ENCODE data around the gene CCDC7.

Gene CCDC7

GRCh38 chr10:32461203-32461602 lies 15.3 kb downstream of the CCDC7 start:
- Histone ChIP-seq H3K79me2 (ENCODE audit: control insufficient read depth, insufficient read depth, low read length, poor library complexity) (no peaks in the 10 kb centered on the region), H3K23ac (ENCODE audit: low read length) (no peak overlapping the region), H2BK5ac (ENCODE audit: low read depth, low read length, poor library complexity) (no peak overlapping the region), H3K4me2 (ENCODE audit: low read length) (no peak overlapping the region), H2AFZ (ENCODE audit: insufficient read depth, low read length, poor library complexity) (no peak overlapping the region), H2AK5ac (ENCODE audit: low read length) (no peak overlapping the region), H3K18ac (ENCODE audit: low read length) (no peak overlapping the region), H3K36me3 (ENCODE audit: control insufficient read depth in 1 of 2, insufficient read depth in 2 of 2, low read length in 2 of 2) (no peaks in the 10 kb centered on the region), H4K91ac (ENCODE audit: low read depth, low read length) (no peak overlapping the region), H3K27me3 (ENCODE audit: insufficient read depth, low read length) (no peaks in the 10 kb centered on the region), H2BK120ac (ENCODE audit: insufficient read depth, low read length, poor library complexity) (no peak overlapping the region), H3K79me1 (ENCODE audit: low read length) (no peaks in the 10 kb centered on the region), H3K4me1 (ENCODE audit: control insufficient read depth in 1 of 2, insufficient read depth in 2 of 2, low read length in 2 of 2) (no peaks in the 10 kb centered on the region), H2BK12ac (ENCODE audit: low read length) (no peak overlapping the region), H3K4me3 (ENCODE audit: low read depth, low read length) (no peak overlapping the region), H3K27ac (ENCODE audit: low read depth, low read length) (no peak overlapping the region), H4K8ac (ENCODE audit: low read depth, low read length) (no peak overlapping the region), H3K4ac (ENCODE audit: low read depth, low read length) (no peak overlapping the region), H4K12ac (ENCODE audit: low read depth, low read length) (no peak overlapping the region), H3K9ac (ENCODE audit: low read length) (no peak overlapping the region), H3K9me3 (ENCODE audit: insufficient read depth, low read depth, low read length) (no peaks in the 10 kb centered on the region), H3K14ac (ENCODE audit: low read length) (no peak overlapping the region)
- WGBS (ENCODE audit: extremely low coverage, insufficient coverage, insufficient read length) = no CpG with 5 or more reads among the region's 1 CpG
- no peak for DNase-seq

- Histone ChIP-seq H3K4me1 (ENCODE audit: control insufficient read depth in 1 of 2, insufficient read depth in 2 of 2, low read length in 2 of 2) (no peaks in the 10 kb centered on the region), H3K36me3 (ENCODE audit: control insufficient read depth in 1 of 2, insufficient read depth in 2 of 2, low read length in 2 of 2) (no peaks in the 10 kb centered on the region), H4K91ac (ENCODE audit: low read depth, low read length) (no peak overlapping the region), H2BK12ac (ENCODE audit: low read length) (no peak overlapping the region), H3K9ac (ENCODE audit: low read length) (no peak overlapping the region), H3K27ac (ENCODE audit: low read depth, low read length) (no peak overlapping the region), H4K12ac (ENCODE audit: low read depth, low read length) (no peak overlapping the region), H3K4me2 (ENCODE audit: low read length) (no peak overlapping the region), H3K79me2 (ENCODE audit: control insufficient read depth, insufficient read depth, low read length, poor library complexity) (no peaks in the 10 kb centered on the region), H4K8ac (ENCODE audit: low read depth, low read length) (no peak overlapping the region), H2BK5ac (ENCODE audit: low read depth, low read length, poor library complexity) (no peak overlapping the region), H3K23ac (ENCODE audit: low read length) (no peak overlapping the region), H2BK120ac (ENCODE audit: insufficient read depth, low read length, poor library complexity) (no peak overlapping the region), H3K4me3 (ENCODE audit: low read depth, low read length) (no peak overlapping the region), H3K18ac (ENCODE audit: low read length) (no peak overlapping the region), H2AFZ (ENCODE audit: insufficient read depth, low read length, poor library complexity) (no peak overlapping the region), H3K27me3 (ENCODE audit: insufficient read depth, low read length) (no peaks in the 10 kb centered on the region), H3K79me1 (ENCODE audit: low read length) (no peaks in the 10 kb centered on the region), H3K9me3 (ENCODE audit: insufficient read depth, low read depth, low read length) (no peaks in the 10 kb centered on the region), H3K4ac (ENCODE audit: low read depth, low read length) (no peak overlapping the region), H2AK5ac (ENCODE audit: low read length) (no peak overlapping the region), H3K14ac (ENCODE audit: low read length) (no peak overlapping the region)
- no peak for DNase-seq
- WGBS (ENCODE audit: extremely low coverage, insufficient coverage, insufficient read length) = no CpG with 5 or more reads among the region's 1 CpG
Measured at GRCh38 chr10:32471232-32471631, 25.3 kb downstream of the CCDC7 start.

- Histone ChIP-seq H4K12ac (ENCODE audit: low read depth, low read length) (no peak overlapping the region), H3K4ac (ENCODE audit: low read depth, low read length) (no peak overlapping the region), H3K79me2 (ENCODE audit: control insufficient read depth, insufficient read depth, low read length, poor library complexity) (no peaks in the 10 kb centered on the region), H3K27ac (ENCODE audit: low read depth, low read length) (no peak overlapping the region), H2BK120ac (ENCODE audit: insufficient read depth, low read length, poor library complexity) (no peak overlapping the region), H2AFZ (ENCODE audit: insufficient read depth, low read length, poor library complexity) (no peak overlapping the region), H2BK5ac (ENCODE audit: low read depth, low read length, poor library complexity) (no peak overlapping the region), H3K4me2 (ENCODE audit: low read length) (no peak overlapping the region), H4K8ac (ENCODE audit: low read depth, low read length) (no peak overlapping the region), H4K91ac (ENCODE audit: low read depth, low read length) (no peak overlapping the region), H3K14ac (ENCODE audit: low read length) (no peak overlapping the region), H2AK5ac (ENCODE audit: low read length) (no peak overlapping the region), H3K9ac (ENCODE audit: low read length) (no peak overlapping the region), H3K4me1 (ENCODE audit: control insufficient read depth in 1 of 2, insufficient read depth in 2 of 2, low read length in 2 of 2) (no peaks in the 10 kb centered on the region), H3K36me3 (ENCODE audit: control insufficient read depth in 1 of 2, insufficient read depth in 2 of 2, low read length in 2 of 2) (no peaks in the 10 kb centered on the region), H3K79me1 (ENCODE audit: low read length) (no peaks in the 10 kb centered on the region), H3K4me3 (ENCODE audit: low read depth, low read length) (no peak overlapping the region), H3K18ac (ENCODE audit: low read length) (no peak overlapping the region), H2BK12ac (ENCODE audit: low read length) (no peak overlapping the region), H3K9me3 (ENCODE audit: insufficient read depth, low read depth, low read length) (no peaks in the 10 kb centered on the region), H3K23ac (ENCODE audit: low read length) (no peak overlapping the region), H3K27me3 (ENCODE audit: insufficient read depth, low read length) (no peaks in the 10 kb centered on the region)
- no CpG with 5 or more reads among the region's 1 CpG for WGBS (ENCODE audit: extremely low coverage, insufficient coverage, insufficient read length)
- no peak for DNase-seq
Measured at GRCh38 chr10:32477499-32477898, 31.6 kb downstream of the CCDC7 start.

GRCh38 chr10:32481606-32482005 lies 35.7 kb downstream of the CCDC7 start:
- H3K23ac ChIP-seq (ENCODE audit: low read length) = no peak overlapping the region
- H4K8ac ChIP-seq (ENCODE audit: low read depth, low read length) = no peak overlapping the region
- no peaks in the 10 kb centered on the region for H3K79me2 ChIP-seq (ENCODE audit: control insufficient read depth, insufficient read depth, low read length, poor library complexity)
- H3K14ac ChIP-seq (ENCODE audit: low read length) = no peak overlapping the region
- H3K79me1 ChIP-seq (ENCODE audit: low read length) = no peaks in the 10 kb centered on the region
- no peak overlapping the region for H2AFZ ChIP-seq (ENCODE audit: insufficient read depth, low read length, poor library complexity)
- H4K91ac ChIP-seq (ENCODE audit: low read depth, low read length) = no peak overlapping the region
- H3K4me3 ChIP-seq (ENCODE audit: low read depth, low read length) = no peak overlapping the region
- no peaks in the 10 kb centered on the region for H3K9me3 ChIP-seq (ENCODE audit: insufficient read depth, low read depth, low read length)
- H2BK12ac ChIP-seq (ENCODE audit: low read length) = no peak overlapping the region
- H3K4me2 ChIP-seq (ENCODE audit: low read length) = no peak overlapping the region
- H2BK120ac ChIP-seq (ENCODE audit: insufficient read depth, low read length, poor library complexity) = no peak overlapping the region
- H3K18ac ChIP-seq (ENCODE audit: low read length) = no peak overlapping the region
- H3K4me1 ChIP-seq (ENCODE audit: control insufficient read depth in 1 of 2, insufficient read depth in 2 of 2, low read length in 2 of 2) = no peaks in the 10 kb centered on the region
- no peak overlapping the region for H3K27ac ChIP-seq (ENCODE audit: low read depth, low read length)
- no peak overlapping the region for H2BK5ac ChIP-seq (ENCODE audit: low read depth, low read length, poor library complexity)
- no peaks in the 10 kb centered on the region for H3K36me3 ChIP-seq (ENCODE audit: control insufficient read depth in 1 of 2, insufficient read depth in 2 of 2, low read length in 2 of 2)
- DNase-seq = no peak
- H4K12ac ChIP-seq (ENCODE audit: low read depth, low read length) = no peak overlapping the region
- H2AK5ac ChIP-seq (ENCODE audit: low read length) = no peak overlapping the region
- H3K27me3 ChIP-seq (ENCODE audit: insufficient read depth, low read length) = no peaks in the 10 kb centered on the region
- H3K4ac ChIP-seq (ENCODE audit: low read depth, low read length) = no peak overlapping the region
- H3K9ac ChIP-seq (ENCODE audit: low read length) = no peak overlapping the region

Measured in trophoblast cell (in vitro differentiated cells and primary cell).